SJCRH30 (cell line): ENCODE measurements around the gene POGK. TPM values are rescaled to one million over a fixed set of nuclear protein-coding genes. Genes with fewer than 3 reads are reported as not detected.
"Not testable (repeated sequence)": the region's sequence is repeated elsewhere in the genome, so short reads cannot be mapped to it uniquely, and the experiment has no call there.

Experiments
- DNase-seq, 2 experiments: peaks; one replicate each; pipeline ENCODE4 v3.0.0-alpha.2; 2015 to 2020
- H3K27ac ChIP-seq: fragments of 250-450 bp; sonication (Bioruptor Pico); 2 replicates; pipeline ENCODE4 v1.5.1; 2020; ENCODE audit warnings: mild to moderate bottlenecking, moderate library complexity
- H3K27me3 ChIP-seq: fragments of 250-450 bp; sonication (Bioruptor Pico); 2 replicates; pipeline ENCODE4 v1.5.1; 2020; ENCODE audit warnings: mild to moderate bottlenecking, moderate library complexity
- H3K36me3 ChIP-seq: fragments of 250-450 bp; sonication (Bioruptor Pico); 2 replicates; pipeline ENCODE4 v1.5.1; 2020; ENCODE audit warnings: mild to moderate bottlenecking, moderate library complexity
- H3K4me1 ChIP-seq: fragments of 250-450 bp; sonication (Bioruptor Pico); 2 replicates; pipeline ENCODE4 v1.5.1; 2020; ENCODE audit warnings: mild to moderate bottlenecking, moderate library complexity
- H3K4me3 ChIP-seq: fragments of 250-450 bp; sonication (Bioruptor Pico); 2 replicates; pipeline ENCODE4 v1.5.1; 2020; ENCODE audit warnings: mild to moderate bottlenecking, moderate library complexity
- H3K9me3 ChIP-seq: fragments of 250-450 bp; sonication (Bioruptor Pico); replicated peaks from 2 replicates; pipeline ENCODE4 v1.5.1; 2020; ENCODE audit warnings: mild to moderate bottlenecking, moderate library complexity
- total RNA-seq: library from RNA; depleted of rRNA; stranded (reverse); fragments of >200 nt; shearing (Covaris generic); gene quantifications from 2 replicates; pipeline ENCODE4 v1.2.3, GENCODE V29; 2014

The POGK gene
- total RNA-seq, 1 experiment from 2014 or later: 27.2 TPM

- DNase-seq: no peak
- peaks cover 9% of the 10 kb centered on the region; the same call in 1 of the 2 replicates for H3K36me3 ChIP-seq
- no peak overlapping the region for H3K27ac ChIP-seq
- H3K4me1 ChIP-seq: no peaks in the 10 kb centered on the region
- no peak overlapping the region for H3K4me3 ChIP-seq
- H3K27me3 ChIP-seq: no peaks in the 10 kb centered on the region
- H3K9me3 ChIP-seq: no peaks in the 10 kb centered on the region
Observed at GRCh38 chr1:166869318-166870099, 30.2 kb downstream of the POGK start.

DNA sequence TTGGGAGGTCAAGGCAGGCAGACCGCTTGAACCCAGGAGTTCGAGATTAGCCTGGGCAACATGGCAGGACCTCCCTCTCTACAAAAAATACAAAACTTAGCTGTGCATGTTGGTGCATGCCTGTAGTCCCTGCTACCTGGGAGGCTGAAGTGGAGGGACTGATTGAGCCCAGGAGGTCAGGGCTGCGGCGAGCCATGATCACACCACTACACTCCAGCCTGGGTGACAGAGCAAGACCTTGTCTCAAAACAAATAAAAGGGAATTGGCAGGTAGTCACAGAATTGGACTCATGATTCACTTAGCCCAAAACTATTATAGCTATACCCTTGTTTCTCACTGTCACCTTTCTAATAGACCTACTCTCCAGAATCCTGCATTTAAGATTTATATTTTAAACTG lies 31.3 kb downstream of the POGK start:
- Histone ChIP-seq H3K27ac (no peak overlapping the region), H3K36me3 (peaks cover 9% of the 10 kb centered on the region; the same call in 1 of the 2 replicates), H3K9me3 (no peaks in the 10 kb centered on the region), H3K4me3 (no peak overlapping the region), H3K4me1 (no peaks in the 10 kb centered on the region; the same call in 1 of the 2 replicates), H3K27me3 (no peaks in the 10 kb centered on the region)
- no peak for DNase-seq

- H3K4me3 ChIP-seq: no peak overlapping the region
- H3K4me1 ChIP-seq: no peaks in the 10 kb centered on the region; the same call in 1 of the 2 replicates
- no peak overlapping the region for H3K27ac ChIP-seq
- no peaks in the 10 kb centered on the region for H3K9me3 ChIP-seq
- H3K36me3 ChIP-seq: no peaks in the 10 kb centered on the region
- no peaks in the 10 kb centered on the region for H3K27me3 ChIP-seq
- DNase-seq: no peak
Observed at GRCh38 chr1:166874464-166874863, 35.2 kb downstream of the POGK start.

DNA sequence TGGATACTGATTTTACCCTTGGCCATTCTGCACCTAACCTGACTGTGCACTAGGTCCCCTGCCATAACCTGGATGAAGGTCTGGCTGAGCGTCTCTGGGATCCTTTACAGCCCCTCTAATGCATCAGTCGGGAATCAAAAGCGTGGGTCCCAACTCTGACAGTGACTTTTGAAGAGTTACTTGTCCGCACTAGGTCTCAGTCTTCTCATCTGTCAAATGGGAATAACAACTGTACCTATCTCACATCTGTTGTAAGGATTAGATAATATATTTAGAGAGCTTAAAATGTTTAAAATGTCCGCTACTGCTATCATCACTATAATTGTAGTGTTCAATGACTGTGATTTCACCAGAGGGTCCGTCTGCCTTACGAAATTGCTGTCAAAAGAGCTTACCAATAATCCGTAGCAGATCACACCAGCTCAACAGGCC lies 36.0 kb downstream of the POGK start:
- DNase-seq: peak in 1 of 2 experiments; percentile 12
- Histone ChIP-seq H3K4me3 (peak overlapping the region; percentile 90), H3K27ac (peak overlapping the region; percentile 85), H3K4me1 (no peaks in the 10 kb centered on the region; the same call in 1 of the 2 replicates), H3K27me3 (no peaks in the 10 kb centered on the region), H3K9me3 (no peaks in the 10 kb centered on the region), H3K36me3 (no peaks in the 10 kb centered on the region)

DNA sequence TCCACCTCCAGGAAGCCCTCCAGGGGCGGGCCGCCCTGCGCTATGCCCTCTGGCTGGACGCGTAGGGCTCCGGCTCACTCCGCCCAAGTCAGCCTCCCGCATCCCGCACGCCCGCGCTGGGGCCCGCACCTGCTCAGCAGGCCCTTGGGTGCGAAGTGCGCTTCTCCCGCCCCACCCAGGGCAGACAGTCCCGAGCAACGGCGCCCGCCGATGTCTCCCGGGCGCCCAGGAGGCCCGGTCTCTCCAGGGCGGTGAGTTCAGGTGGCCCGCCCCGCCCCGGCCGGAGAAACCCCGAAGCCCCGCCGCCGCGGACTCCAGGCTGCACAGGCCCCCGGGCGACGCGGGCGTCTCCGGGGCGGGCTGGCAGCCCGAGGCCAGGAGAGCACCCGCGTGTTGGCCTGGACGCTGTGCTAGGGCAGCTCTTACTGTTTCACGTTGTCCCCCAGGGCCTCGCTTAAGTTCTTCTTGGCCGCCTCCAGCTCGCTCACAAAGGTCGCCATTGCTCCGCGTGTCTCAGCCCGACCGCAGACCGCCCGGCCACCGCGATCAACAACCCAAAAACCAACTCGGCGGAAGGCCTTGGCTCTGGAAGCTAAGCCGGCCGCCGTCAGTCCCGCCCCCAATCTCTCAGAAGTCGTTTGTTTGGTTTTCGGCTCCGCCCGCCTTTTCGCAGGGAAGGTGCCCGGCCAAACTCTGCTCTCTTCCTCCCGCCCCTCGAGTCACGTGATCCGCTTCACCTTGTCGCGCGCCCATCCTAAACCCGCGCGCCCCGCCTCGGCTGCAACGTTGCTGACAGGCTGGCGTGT lies 36.7 kb downstream of the POGK start, which contains the start of gene TADA1:
Gene TADA1, minus strand, starts transcription at position 531 of the 806 bp plus-strand sequence. Its CDS starts 31 bp downstream, at position 500.
- Histone ChIP-seq H3K9me3 (no peaks in the 10 kb centered on the region), H3K4me1 (no peaks in the 10 kb centered on the region; the same call in 1 of the 2 replicates), H3K27ac (peak within 1 kb of the TSS; percentile 85), H3K4me3 (peak within 1 kb of the TSS; percentile 90), H3K36me3 (no peaks in the 10 kb centered on the region), H3K27me3 (no peaks in the 10 kb centered on the region)
- peak; percentile 97 for DNase-seq

GRCh38 chr1:166876540-166876838 lies 37.2 kb downstream of the POGK start:
- Histone ChIP-seq H3K27me3 (no peaks in the 10 kb centered on the region), H3K4me1 (no peaks in the 10 kb centered on the region; the same call in 1 of the 2 replicates), H3K27ac (no peak overlapping the region), H3K9me3 (no peaks in the 10 kb centered on the region), H3K36me3 (no peaks in the 10 kb centered on the region), H3K4me3 (peak overlapping the region; percentile 90)
- no peak for DNase-seq

DNA sequence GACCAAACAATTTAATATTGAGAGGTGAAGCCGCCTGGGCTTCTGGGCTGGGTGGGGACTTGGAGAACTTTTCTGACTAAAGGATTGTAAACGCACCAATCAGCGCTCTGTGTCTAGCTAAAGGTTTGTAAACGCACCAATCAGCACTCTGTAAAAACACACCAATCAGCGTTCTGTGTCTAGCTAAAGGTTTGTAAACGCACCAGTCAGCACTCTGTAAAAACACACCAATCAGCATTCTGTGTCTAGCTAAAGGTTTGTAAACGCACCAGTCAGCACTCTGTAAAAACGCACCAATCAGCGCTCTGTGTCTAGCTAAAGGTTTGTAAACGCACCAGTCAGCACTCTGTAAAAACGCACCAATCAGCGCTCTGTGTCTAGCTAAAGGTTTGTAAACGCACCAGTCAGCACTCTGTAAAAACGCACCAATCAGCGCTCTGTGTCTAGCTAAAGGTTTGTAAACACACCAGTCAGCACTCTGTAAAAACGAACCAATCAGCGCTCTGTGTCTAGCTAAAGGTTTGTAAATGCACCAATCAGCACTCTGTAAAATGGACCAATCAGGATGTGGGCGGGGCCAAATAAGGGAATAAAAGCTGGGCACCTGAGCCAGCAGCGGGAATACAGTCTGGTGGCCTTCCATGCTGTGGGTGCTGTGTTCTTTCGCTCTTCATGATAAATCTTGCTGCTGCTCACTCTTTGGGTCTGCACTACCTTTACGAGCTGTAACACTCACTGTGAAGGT lies 39.1 kb downstream of the POGK start:
- H3K27me3 ChIP-seq, DNase-seq, H3K9me3 ChIP-seq, H3K4me1 ChIP-seq, H3K36me3 ChIP-seq, H3K27ac ChIP-seq, H3K4me3 ChIP-seq: not testable (repeated sequence)

DNA sequence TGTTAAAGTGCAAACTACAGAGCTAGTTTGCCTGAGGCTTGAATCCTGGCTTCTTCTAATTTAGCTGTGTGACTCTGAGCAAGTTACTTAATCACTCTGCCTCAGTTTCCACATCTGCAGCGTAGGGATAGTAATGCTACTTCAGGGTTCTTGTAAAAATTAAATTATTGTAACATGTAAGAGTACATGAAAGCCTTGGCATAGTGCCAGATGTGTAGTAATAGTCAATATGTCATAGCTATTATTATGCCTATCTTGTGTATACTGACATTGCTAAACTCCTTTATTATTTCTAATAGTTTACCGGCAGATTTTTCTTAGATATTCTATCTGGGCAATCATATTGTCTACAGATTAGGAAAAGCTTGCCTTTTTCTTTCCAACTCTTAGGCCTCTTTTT lies 43.6 kb downstream of the POGK start:
- Histone ChIP-seq H3K9me3 (no peaks in the 10 kb centered on the region), H3K4me1 (no peaks in the 10 kb centered on the region), H3K36me3 (no peaks in the 10 kb centered on the region), H3K4me3 (no peak overlapping the region), H3K27me3 (no peaks in the 10 kb centered on the region), H3K27ac (no peak overlapping the region)
- no peak for DNase-seq

- DNase-seq: no peak
- Histone ChIP-seq H3K36me3 (no peaks in the 10 kb centered on the region), H3K4me1 (no peaks in the 10 kb centered on the region), H3K27ac (no peak overlapping the region), H3K4me3 (no peak overlapping the region), H3K27me3 (no peaks in the 10 kb centered on the region), H3K9me3 (no peaks in the 10 kb centered on the region)
Observed at GRCh38 chr1:166884040-166884642, 44.9 kb downstream of the POGK start.

DNA sequence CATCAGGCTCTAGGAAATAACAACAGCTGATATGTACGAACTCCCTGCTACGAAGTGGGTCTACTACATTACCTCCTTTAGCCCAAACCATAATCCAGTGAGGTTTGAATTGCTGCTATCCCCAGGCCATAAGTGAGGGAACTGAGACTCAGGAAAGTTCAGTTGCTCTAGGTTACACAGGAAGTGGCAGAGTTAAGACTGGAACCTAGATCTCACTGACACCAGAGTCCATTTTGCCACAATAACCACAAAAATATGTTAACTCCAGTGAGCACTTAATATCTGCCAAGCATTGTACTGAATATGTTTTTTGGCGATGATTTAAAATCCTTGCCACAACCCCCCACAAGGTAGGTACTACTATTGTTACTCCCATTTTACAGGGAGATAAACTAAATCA lies 45.7 kb downstream of the POGK start:
- H3K4me3 ChIP-seq: no peak overlapping the region
- no peaks in the 10 kb centered on the region for H3K9me3 ChIP-seq
- no peak overlapping the region for H3K27ac ChIP-seq
- no peaks in the 10 kb centered on the region for H3K36me3 ChIP-seq
- H3K4me1 ChIP-seq: no peaks in the 10 kb centered on the region
- H3K27me3 ChIP-seq: no peaks in the 10 kb centered on the region
- DNase-seq: no peak

DNA sequence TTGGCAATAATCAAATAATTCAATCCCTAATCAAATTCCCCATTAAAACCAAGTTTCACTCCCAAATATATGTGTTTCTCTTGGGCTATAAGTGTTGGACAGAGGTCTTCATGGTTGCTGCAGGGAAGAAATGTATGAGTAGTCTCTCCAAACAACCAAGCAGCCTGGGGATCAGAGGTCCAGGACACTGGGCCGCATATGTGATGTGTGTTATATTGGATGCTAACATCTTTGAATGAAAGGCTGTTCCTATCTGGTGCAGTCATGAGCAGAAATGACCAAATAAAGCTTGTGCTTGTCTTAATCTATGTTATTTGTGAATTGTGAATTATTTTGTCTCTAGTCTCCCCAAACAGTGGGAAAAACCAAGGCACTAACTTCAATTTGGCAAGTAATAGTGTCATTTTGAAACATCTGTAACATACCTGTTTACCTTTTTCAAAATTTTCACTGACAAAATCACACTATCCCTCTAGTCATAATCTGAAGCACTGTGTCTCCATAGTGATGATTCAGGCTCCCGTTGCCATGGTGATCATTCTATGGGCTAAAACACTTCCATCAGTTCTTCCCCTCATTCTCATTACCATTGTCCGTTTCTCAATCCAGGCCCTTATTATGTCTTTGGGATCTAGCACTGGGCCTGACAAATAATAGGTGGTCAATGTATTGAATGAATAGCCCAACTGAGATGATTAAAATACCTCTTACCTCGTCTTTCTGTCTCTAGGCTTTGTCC lies 49.3 kb downstream of the POGK start:
- H3K36me3 ChIP-seq: no peaks in the 10 kb centered on the region
- H3K4me1 ChIP-seq: no peaks in the 10 kb centered on the region
- DNase-seq: no peak
- H3K27ac ChIP-seq: no peak overlapping the region
- H3K27me3 ChIP-seq: no peaks in the 10 kb centered on the region
- H3K4me3 ChIP-seq: no peak overlapping the region
- H3K9me3 ChIP-seq: no peaks in the 10 kb centered on the region

GRCh38 chr1:166889776-166890175 lies 50.5 kb downstream of the POGK start:
- H3K36me3 ChIP-seq: no peaks in the 10 kb centered on the region
- no peaks in the 10 kb centered on the region for H3K27me3 ChIP-seq
- no peak overlapping the region for H3K4me3 ChIP-seq
- H3K27ac ChIP-seq: no peak overlapping the region
- H3K4me1 ChIP-seq: no peaks in the 10 kb centered on the region
- no peaks in the 10 kb centered on the region for H3K9me3 ChIP-seq
- DNase-seq: no peak

GRCh38 chr1:166895766-166896165 lies 56.5 kb downstream of the POGK start:
- DNase-seq: no peak
- Histone ChIP-seq H3K9me3 (no peaks in the 10 kb centered on the region; the same call in 1 of the 2 replicates), H3K4me1 (peaks cover 6% of the 10 kb centered on the region; the same call in 1 of the 2 replicates), H3K27me3 (no peaks in the 10 kb centered on the region), H3K4me3 (no peak overlapping the region), H3K27ac (no peak overlapping the region), H3K36me3 (no peaks in the 10 kb centered on the region)

GRCh38 chr1:166899769-166900168 lies 60.5 kb downstream of the POGK start:
- H3K4me3 ChIP-seq: no peak overlapping the region
- no peak overlapping the region for H3K27ac ChIP-seq
- H3K27me3 ChIP-seq: no peaks in the 10 kb centered on the region
- H3K9me3 ChIP-seq: no peaks in the 10 kb centered on the region; the same call in 1 of the 2 replicates
- no peak for DNase-seq
- peaks cover 23% of the 10 kb centered on the region for H3K4me1 ChIP-seq
- H3K36me3 ChIP-seq: no peaks in the 10 kb centered on the region
